H1 (cell line): ENCODE results near the gene RBM44. TPM values are rescaled to one million over a fixed set of nuclear protein-coding genes. Genes with fewer than 3 reads are reported as not detected.

Experiments
- CTCF ChIA-PET: fragments of 300-600 bp; sonication (Branson Sonifier 250); formaldehyde crosslinking; loops from one replicate; lab custom pipeline; 2021; ENCODE audit not compliant: partially characterized antibody; lab: Charles Lee
- POLR2A ChIA-PET: fragments of 300-600 bp; sonication (Branson Sonifier 250); formaldehyde crosslinking; loops from one replicate; lab custom pipeline; 2021; ENCODE audit warnings: inconsistent platforms; ENCODE audit not compliant: partially characterized antibody; lab: Charles Lee
- DNase-seq, 2 experiments: peaks; one replicate each; pipeline versions ENCODE4 v3.0.0 to v3.0.0-alpha.2; 2010 to 2022; ENCODE audit warnings: low spot score in 2 of 2, low read depth in 1 of 2, mixed read lengths in 1 of 2
- FAIRE-seq: peaks from 2 replicates; lab custom pipeline; 2011; peaks lifted over from hg19 to GRCh38; lab: Jason Lieb, UNC
- H2AFZ ChIP-seq: 2 replicates; pipeline ENCODE4 v1.8.1; 2012; ENCODE audit warnings: low read length, inconsistent platforms
- H2AK5ac ChIP-seq: 2 replicates; pipeline ENCODE4 v1.6.1; 2013; ENCODE audit warnings: low read depth, low read length
- H2BK120ac ChIP-seq: replicated peaks from 2 replicates; pipeline ENCODE3; 2013; ENCODE audit warnings: low read depth, low read length, inconsistent platforms
- H2BK12ac ChIP-seq: 2 replicates; pipeline ENCODE4 v1.6.1; 2013; ENCODE audit warnings: low read depth, low read length
- H2BK15ac ChIP-seq: 2 replicates; pipeline ENCODE4 v1.6.1; 2013; ENCODE audit warnings: low read length
- H2BK20ac ChIP-seq: 2 replicates; pipeline ENCODE4 v1.6.1; 2013; ENCODE audit warnings: low read length
- H2BK5ac ChIP-seq: 2 replicates; pipeline ENCODE4 v1.6.1; 2013; ENCODE audit warnings: low read depth, low read length
- H3K14ac ChIP-seq: 2 replicates; pipeline ENCODE4 v1.6.1; 2013; ENCODE audit warnings: inconsistent platforms; ENCODE audit not compliant: insufficient read length
- H3K18ac ChIP-seq: 2 replicates; pipeline ENCODE4 v1.6.1; 2013; ENCODE audit warnings: low read length; ENCODE audit errors: extremely low read depth
- H3K23ac ChIP-seq: 2 replicates; pipeline ENCODE4 v1.6.1; 2013; ENCODE audit warnings: inconsistent platforms; ENCODE audit not compliant: insufficient read length
- H3K23me2 ChIP-seq: 2 replicates; pipeline ENCODE4 v1.6.1; 2013; ENCODE audit warnings: low read depth, low read length
- H3K27ac ChIP-seq: 2 replicates; pipeline ENCODE4 v1.6.1; 2011; ENCODE audit warnings: low read depth, low read length, inconsistent platforms
- H3K27me3 ChIP-seq, 4 experiments: replicated peaks in 1 of 4; 1 replicate in 1 of 4; 2 replicates in 3 of 4; pipeline versions ENCODE4 v1.6.1 to v1.8.1; 2011 to 2013; ENCODE audit warnings: low read length in 3 of 4, mild to moderate bottlenecking in 3 of 4, inconsistent platforms in 2 of 4, mixed read lengths in 2 of 4, moderate library complexity in 1 of 4; ENCODE audit not compliant: control insufficient read depth in 3 of 4, insufficient read depth in 3 of 4; ENCODE audit errors: extremely low read depth in 1 of 4
- H3K36me3 ChIP-seq, 4 experiments: 2 replicates each; pipeline versions ENCODE4 v1.6.1 to v1.8.1; 2011 to 2013; ENCODE audit warnings: mild to moderate bottlenecking in 4 of 4, low read length in 3 of 4, moderate library complexity in 2 of 4, control low read depth in 1 of 4, inconsistent platforms in 1 of 4; ENCODE audit not compliant: insufficient read depth in 4 of 4, control insufficient read depth in 2 of 4
- H3K4ac ChIP-seq: replicated peaks from 2 replicates; pipeline ENCODE3; 2013; ENCODE audit warnings: low read length, low read depth, mixed read lengths, inconsistent platforms; ENCODE audit not compliant: insufficient read length
- H3K4me1 ChIP-seq, 4 experiments: replicated peaks in 1 of 4; 1 replicate in 1 of 4; 2 replicates in 3 of 4; pipeline versions ENCODE4 v1.6.1 to v1.8.1; 2011 to 2013; ENCODE audit warnings: low read length in 3 of 4, inconsistent platforms in 2 of 4, mixed read lengths in 1 of 4; ENCODE audit not compliant: insufficient read depth in 4 of 4, control insufficient read depth in 3 of 4
- H3K4me2 ChIP-seq, 2 experiments: 2 replicates each; pipeline versions ENCODE4 v1.6.1 to v1.8.1; 2011 to 2013; ENCODE audit warnings: low read depth in 2 of 2, low read length in 2 of 2, control low read depth in 1 of 2, inconsistent platforms in 1 of 2, mild to moderate bottlenecking in 1 of 2; ENCODE audit not compliant: insufficient read depth in 1 of 2
- H3K4me3 ChIP-seq, 4 experiments: fragments of 200-600, 300-600 bp in 1 of 4; sonication (generic), shearing (Covaris generic), sonication (Bioruptor Twin) in 1 of 4; 2 replicates each; pipeline versions ENCODE4 v1.5.1 to v1.8.1; 2011 to 2016; ENCODE audit warnings: low read length in 4 of 4, low read depth in 3 of 4, control low read depth in 2 of 4, inconsistent platforms in 2 of 4, mild to moderate bottlenecking in 2 of 4, mixed read lengths in 1 of 4, moderate library complexity in 1 of 4; ENCODE audit not compliant: insufficient read depth in 2 of 4; ENCODE audit errors: extremely low read depth in 1 of 4
- H3K56ac ChIP-seq: replicated peaks from 2 replicates; pipeline ENCODE3; 2013; ENCODE audit warnings: low read depth, mild to moderate bottlenecking, mixed read lengths, low read length, inconsistent platforms; ENCODE audit not compliant: insufficient read length
- H3K79me1 ChIP-seq: 2 replicates; pipeline ENCODE4 v1.6.1; 2013; ENCODE audit warnings: low read depth, low read length, control low read depth
- H3K79me2 ChIP-seq, 2 experiments: 2 replicates each; pipeline versions ENCODE4 v1.6.1 to v1.8.1; 2012 to 2013; ENCODE audit warnings: low read length in 2 of 2, mild to moderate bottlenecking in 2 of 2, inconsistent platforms in 1 of 2; ENCODE audit not compliant: insufficient read depth in 2 of 2, control insufficient read depth in 1 of 2
- H3K9ac ChIP-seq, 4 experiments: replicated peaks in 1 of 4; 1 replicate in 1 of 4; 2 replicates in 3 of 4; pipeline versions ENCODE4 v1.6.1 to v1.8.1; 2011 to 2013; ENCODE audit warnings: low read depth in 3 of 4, low read length in 3 of 4, control low read depth in 2 of 4, mild to moderate bottlenecking in 2 of 4, moderate library complexity in 2 of 4, inconsistent platforms in 1 of 4; ENCODE audit errors: extremely low read depth in 1 of 4
- H3K9me3 ChIP-seq, 2 experiments: 2 replicates each; pipeline versions ENCODE4 v1.6.1 to v1.8.1; 2012 to 2013; ENCODE audit warnings: mild to moderate bottlenecking in 2 of 2, moderate library complexity in 2 of 2, control low read depth in 1 of 2, inconsistent platforms in 1 of 2, low read depth in 1 of 2, low read length in 1 of 2, mixed read lengths in 1 of 2; ENCODE audit not compliant: insufficient read depth in 2 of 2
- H4K20me1 ChIP-seq, 2 experiments: replicated peaks in 1 of 2; 2 replicates each; pipeline versions ENCODE3 to v1.8.1; 2011 to 2013; ENCODE audit warnings: inconsistent platforms in 2 of 2, low read length in 2 of 2, mild to moderate bottlenecking in 1 of 2; ENCODE audit not compliant: insufficient read depth in 2 of 2, control insufficient read depth in 1 of 2
- H4K5ac ChIP-seq: 2 replicates; pipeline ENCODE4 v1.6.1; 2013; ENCODE audit warnings: low read length, low read depth, mixed read lengths, inconsistent platforms; ENCODE audit not compliant: insufficient read length
- H4K8ac ChIP-seq: 2 replicates; pipeline ENCODE4 v1.8.0; 2013; ENCODE audit warnings: mild to moderate bottlenecking, moderate library complexity, low read length, inconsistent platforms; ENCODE audit not compliant: insufficient read depth; ENCODE audit errors: extremely low read depth
- H4K91ac ChIP-seq: replicated peaks from 2 replicates; pipeline ENCODE3; 2013; ENCODE audit warnings: low read length, mixed read lengths, inconsistent platforms; ENCODE audit not compliant: insufficient read length
- HDAC2 ChIP-seq, 2 experiments: fragments of 300-600 bp in 1 of 2; sonication (generic) in 1 of 2; IDR thresholded peaks; 2 replicates each; pipeline ENCODE4 v1.6.1; 2011 to 2012; ENCODE audit warnings: low read depth in 2 of 2, low read length in 2 of 2, mild to moderate bottlenecking in 2 of 2, moderate library complexity in 2 of 2, borderline replicate concordance in 1 of 2, inconsistent platforms in 1 of 2
- TAF1 ChIP-seq: IDR thresholded peaks from 2 replicates; pipeline ENCODE4 v1.6.1; 2011; ENCODE audit warnings: mild to moderate bottlenecking, low read depth, low read length
- WGBS, 2 experiments: shearing (Covaris generic) in 1 of 2; methylation state at CpG; one replicate each; pipeline versions ENCODE4 v1.1.6 to v1.1.7; 2013 to 2015; ENCODE audit warnings: low lambda C conversion rate in 2 of 2, mixed read lengths in 2 of 2, inconsistent platforms in 1 of 2, low coverage in 1 of 2, missing lambda C conversion rate in 1 of 2; ENCODE audit not compliant: insufficient replicate concordance in 2 of 2, insufficient coverage in 1 of 2, insufficient read length in 1 of 2; ENCODE audit errors: extremely low coverage in 1 of 2, missing lambda C conversion rate in 1 of 2; 5-methylcytosine and 5-hydroxymethylcytosine counted together
- polyA plus RNA-seq, 7 experiments: library from polyadenylated mRNA; depleted of rRNA in 3 of 7; stranded (reverse) in 5 of 7; unstranded in 2 of 7; fragments of >200 nt in 5 of 7; fragments of 200-250 nt in 2 of 7; gene quantifications; 1 replicate in 5 of 7; 2 replicates in 1 of 7; 4 replicates in 1 of 7; pipeline versions ENCODE4 v1.2.1 to v1.2.3, GENCODE V29; 2011 to 2013; ENCODE audit warnings: missing spikeins in 2 of 7, mixed read lengths in 2 of 7
- total RNA-seq: library from RNA; stranded (reverse); fragmentation: NEBNext Ultra II Directional; extraction: Animal tissue kit (Norgen Biotek cat#: 25700); gene quantifications from 2 replicates; pipeline ENCODE4 v1.2.1, GENCODE V29; 2021

The RBM44 gene
- total and polyA plus RNA-seq, 2 of the 8 experiments (the other 6 are each of a cell fraction or from before 2014, with no cell fraction given): 0.12 to 0.43 TPM

DNA sequence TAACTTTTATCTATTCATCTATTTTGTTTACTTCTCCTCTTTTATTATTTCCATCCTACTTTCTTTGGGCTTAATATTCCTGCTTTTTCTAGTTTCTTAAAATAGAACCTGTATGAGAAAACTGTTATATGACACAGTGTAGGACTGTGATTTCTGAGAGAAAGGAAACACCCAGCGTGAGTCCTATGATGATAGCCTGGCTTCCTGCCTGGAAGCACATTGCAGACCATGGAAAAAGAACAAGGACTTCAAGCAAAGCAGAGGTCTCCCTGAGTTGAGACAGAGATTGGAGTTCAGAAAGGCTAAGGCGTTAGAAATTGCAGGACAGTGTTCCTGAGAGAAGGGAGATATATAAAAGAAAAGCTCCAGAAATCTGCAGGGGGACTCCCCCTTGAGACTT is 7.8 kb downstream of the RBM44 start:
- H3K14ac ChIP-seq: no peak overlapping the region
- H3K4me3 ChIP-seq: no peak overlapping the region
- H2AFZ ChIP-seq: no peak overlapping the region
- ChIA-PET CTCF (no interaction called here), POLR2A (no interaction called here)
- H3K9me3 ChIP-seq: no peaks in the 10 kb centered on the region
- no peaks in the 10 kb centered on the region for H3K79me2 ChIP-seq
- no peaks in the 10 kb centered on the region for H3K36me3 ChIP-seq
- no peak overlapping the region for H3K9ac ChIP-seq
- H3K56ac ChIP-seq: no peak overlapping the region
- H4K91ac ChIP-seq: no peak overlapping the region
- H3K23me2 ChIP-seq: no peaks in the 10 kb centered on the region
- H2AK5ac ChIP-seq: no peak overlapping the region
- H3K27me3 ChIP-seq: no peaks in the 10 kb centered on the region
- no peak overlapping the region for H3K4ac ChIP-seq
- H4K20me1 ChIP-seq: no peaks in the 10 kb centered on the region
- H2BK5ac ChIP-seq: no peak overlapping the region
- WGBS, 2 experiments: 71% methylated on average over 2 of the region's 2 CpGs; no CpG with 5 or more reads in 1 of the 2 experiments
- no peak overlapping the region for H4K5ac ChIP-seq
- H3K23ac ChIP-seq: no peak overlapping the region
- H2BK15ac ChIP-seq: no peak overlapping the region
- no peaks in the 10 kb centered on the region for H3K4me1 ChIP-seq
- no peak overlapping the region for H3K18ac ChIP-seq
- H3K79me1 ChIP-seq: no peaks in the 10 kb centered on the region
- H2BK120ac ChIP-seq: no peak overlapping the region
- TF ChIP-seq HDAC2 (IDR thresholded peaks at IDR 0.05; ENCODE audit: borderline replicate concordance in 1 of 2, low read depth in 2 of 2, low read length in 2 of 2) (no peak), TAF1 (no peak)
- H3K4me2 ChIP-seq: no peak overlapping the region
- H2BK12ac ChIP-seq: no peak overlapping the region
- H2BK20ac ChIP-seq: no peak overlapping the region
- no peak for FAIRE-seq
- H4K8ac ChIP-seq: no peak overlapping the region
- H3K27ac ChIP-seq: no peak overlapping the region
- no peak for DNase-seq
